Activated CD4-positive, alpha-beta T cell treated with anti-CD3 and anti-CD28 coated beads, Interleukin-2, amount 50 U/mL, for 24 hours (primary cell): ENCODE data around the gene TNS1.

ENCODE experiments used
- DNase-seq, 2 donors: peaks; one replicate each; pipeline ENCODE4 v3.0.0-alpha.2; 2020; ENCODE audit warnings: low read depth in 1 of 2, low spot score in 1 of 2

The TNS1 gene

DNA sequence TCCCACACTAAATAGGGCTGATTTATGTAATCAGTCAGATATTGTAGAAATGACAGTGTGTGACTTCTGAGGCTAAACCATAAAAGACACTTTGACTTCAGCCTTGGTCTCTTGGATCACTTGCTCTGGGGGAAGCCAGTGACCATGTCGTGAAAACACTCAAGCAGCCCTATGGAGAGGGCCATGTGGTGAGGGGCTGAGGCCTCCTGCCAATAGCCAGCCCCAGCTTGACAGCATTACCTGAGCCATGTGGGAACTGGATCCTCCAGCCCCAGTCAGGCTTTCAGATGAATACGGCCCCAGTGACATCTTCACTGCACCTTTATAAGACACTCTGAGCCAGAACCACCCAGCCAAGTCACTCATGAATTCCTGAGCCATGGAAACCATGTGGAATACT, 20.8 kb downstream of the TNS1 start:
- DNase-seq, result no peak

DNA sequence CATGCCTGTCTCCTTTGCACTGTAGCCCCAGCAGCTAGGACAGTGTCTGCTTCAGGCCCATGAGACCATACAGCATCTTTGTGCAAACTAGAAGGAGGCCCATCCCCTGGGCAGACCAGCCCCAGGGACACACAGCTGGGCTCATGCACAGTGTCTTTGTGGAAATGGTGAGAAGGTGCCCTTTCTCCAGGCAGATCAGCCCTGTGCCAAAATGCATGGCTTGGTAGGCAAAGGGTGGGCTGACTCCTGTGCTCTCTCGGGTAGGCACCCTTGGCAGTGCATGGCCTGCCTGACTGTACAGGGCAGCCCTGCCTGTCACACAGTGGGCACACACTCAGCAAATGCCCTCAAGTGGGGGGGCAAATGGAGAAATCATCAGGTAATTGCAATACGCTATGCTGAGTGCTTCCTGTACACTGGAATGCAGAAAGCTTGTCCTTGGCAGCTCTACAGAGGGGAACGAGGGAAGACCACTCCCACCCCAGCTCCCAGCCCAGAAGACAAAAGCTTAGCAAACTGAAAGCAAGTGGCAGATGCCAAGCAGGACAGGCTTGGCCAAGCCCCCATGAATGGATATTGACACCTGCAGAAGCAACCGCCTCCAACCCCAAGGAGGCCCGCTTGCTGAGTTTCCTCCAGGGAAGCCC, 21.6 kb downstream of the TNS1 start:
- no peak for DNase-seq

DNA sequence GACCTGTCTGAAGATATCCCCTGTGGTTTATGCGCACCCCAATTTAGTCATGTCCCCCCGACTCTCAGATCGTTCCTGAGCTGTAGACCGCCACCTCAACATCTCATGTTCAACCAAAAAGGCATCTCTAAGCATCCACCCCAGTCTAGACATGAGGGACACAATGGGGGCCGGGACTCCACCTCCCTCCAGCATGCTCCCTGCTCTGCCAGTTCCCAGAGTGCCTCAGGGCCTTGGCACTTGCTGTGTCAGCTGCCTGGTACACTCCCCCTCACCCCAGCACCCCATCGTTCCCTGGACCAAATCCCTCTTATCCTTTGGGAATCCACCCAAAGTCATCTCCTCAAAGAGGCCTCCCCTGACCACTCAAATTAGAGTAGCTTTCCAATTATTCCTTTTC, 22.2 kb downstream of the TNS1 start:
- DNase-seq, result no peak

DNA sequence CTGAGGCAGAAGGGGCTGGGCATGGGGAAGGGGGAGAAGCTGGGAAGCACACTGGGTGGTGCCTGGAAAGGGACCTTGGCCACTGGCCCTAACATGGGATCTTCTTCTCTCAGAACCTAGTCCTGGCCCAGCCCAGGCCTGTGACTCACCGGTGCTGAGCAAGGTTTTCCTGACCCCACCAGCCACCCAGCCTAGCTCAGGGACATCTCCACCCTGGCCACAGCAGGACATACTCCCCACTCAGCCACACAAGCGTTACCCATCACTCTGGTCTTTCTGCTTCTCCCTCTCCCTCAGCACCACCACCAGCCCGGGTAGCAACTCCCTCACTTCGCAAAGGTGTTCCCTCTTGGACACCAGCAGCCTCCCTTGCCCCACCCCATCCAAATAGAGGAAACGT, 22.8 kb downstream of the TNS1 start:
- DNase-seq, result no peak

DNA sequence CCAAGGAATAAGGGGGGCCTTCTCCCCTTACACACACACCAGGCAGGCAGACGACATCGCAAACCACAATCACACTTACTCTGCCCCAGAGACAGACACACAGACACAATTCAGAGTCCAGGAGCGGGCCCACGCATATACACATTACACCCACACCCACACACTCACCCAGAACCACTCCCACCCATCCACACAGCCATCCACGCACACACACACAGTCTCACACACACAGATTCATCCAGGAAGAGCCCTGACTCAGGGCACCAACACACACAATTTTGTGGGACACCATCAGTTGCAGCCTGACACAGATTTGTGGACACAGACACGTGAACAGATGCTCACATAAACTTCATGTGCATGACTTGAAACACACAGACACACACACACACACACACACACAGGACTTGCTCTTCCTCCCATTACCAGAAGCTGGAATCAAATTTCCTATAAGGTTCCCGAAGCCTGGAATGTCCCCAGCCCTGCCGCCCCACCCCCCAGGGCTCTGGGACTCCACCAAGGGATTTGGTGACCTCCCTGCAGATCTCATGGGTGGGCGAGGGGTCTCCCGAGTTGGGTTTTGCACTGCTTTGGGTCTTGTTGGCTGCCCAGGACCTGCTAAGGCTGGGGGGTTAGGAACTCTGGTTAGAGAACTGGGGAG, 23.5 kb downstream of the TNS1 start:
- no peak for DNase-seq

DNA sequence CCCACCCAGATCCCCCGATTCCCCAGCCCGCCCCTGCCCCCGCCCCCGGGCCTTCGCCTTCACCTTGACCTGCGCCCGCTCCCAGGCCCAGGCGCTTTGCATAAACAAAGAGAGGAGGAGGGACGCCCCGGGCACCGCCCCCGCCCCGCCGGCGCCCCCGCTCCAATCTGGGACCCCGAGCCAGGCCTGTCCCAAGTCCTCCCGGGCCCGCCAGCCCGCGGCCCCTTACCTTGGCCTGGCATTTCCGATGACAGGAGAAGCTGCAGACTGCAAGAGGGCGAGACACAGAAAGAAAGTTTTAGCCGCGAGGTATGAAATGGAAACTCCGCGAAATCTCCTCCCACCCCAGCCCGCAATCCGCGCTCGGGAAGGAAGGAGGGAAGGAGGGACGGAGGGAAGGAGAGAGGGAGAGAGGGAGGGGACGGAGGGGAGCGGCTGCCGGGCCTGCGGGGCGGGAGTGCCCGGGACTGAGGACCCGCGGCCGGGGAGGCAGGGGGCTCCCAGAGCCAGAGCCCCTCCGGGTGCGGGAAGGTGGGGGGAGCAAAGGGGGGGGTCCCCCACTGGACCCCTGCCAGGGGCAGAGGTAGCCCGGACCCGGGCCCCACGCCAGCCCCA, 24.2 kb downstream of the TNS1 start:
- no peak for DNase-seq

DNA sequence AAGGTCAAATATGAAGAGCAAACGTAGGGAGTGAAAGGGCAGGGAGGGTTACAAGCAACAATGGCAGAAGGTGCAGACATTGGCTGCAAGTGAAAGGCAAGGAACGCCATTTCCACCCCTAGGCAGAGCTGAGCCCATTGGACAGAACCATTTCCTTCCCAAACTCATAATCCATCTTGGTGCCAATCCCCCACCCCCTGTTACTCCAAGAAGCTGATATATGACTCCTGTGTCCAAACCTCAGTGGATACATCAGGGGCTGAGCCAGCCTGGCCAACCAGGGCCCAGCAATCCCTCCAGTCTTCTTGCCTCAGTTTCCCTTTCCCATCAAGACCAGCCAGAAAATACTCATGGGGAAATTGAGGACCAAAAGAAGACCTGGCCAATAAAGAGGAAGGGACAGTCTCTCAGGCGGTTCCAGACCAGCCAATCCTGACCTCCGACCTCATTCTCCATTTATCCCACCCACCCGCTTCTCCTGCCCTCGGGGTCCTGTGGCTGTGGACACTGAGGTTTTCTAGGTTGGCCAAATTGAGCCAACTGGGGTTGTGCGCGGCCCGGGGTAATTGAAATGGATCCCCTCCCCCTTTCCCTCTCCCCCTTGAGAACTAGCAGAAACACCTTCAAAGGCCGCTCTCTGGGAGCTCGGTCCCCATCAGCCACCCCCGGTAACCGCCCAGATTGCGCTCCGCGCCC, 24.8 kb downstream of the TNS1 start:
- DNase-seq, result no peak

DNA sequence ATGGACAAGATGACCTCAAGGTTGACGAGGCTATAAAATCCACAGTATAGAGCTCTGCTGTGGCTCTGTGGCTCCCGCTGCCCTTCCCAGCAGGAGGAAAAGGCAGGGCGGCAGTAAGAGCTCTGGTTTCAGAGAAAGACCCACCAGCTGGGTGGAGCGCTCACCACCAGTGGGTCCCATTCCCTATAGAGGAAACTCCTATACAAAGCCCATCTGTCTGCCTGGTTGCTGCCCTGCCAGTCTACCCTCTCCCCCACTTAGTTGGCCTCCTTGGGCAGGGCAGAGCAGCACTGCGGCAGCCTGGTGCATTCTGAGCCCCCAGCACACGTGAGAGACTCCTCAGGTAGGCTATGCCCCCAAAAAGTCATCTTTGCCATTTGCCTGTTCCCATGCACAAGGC, 26.5 kb downstream of the TNS1 start:
- no peak for DNase-seq

DNA sequence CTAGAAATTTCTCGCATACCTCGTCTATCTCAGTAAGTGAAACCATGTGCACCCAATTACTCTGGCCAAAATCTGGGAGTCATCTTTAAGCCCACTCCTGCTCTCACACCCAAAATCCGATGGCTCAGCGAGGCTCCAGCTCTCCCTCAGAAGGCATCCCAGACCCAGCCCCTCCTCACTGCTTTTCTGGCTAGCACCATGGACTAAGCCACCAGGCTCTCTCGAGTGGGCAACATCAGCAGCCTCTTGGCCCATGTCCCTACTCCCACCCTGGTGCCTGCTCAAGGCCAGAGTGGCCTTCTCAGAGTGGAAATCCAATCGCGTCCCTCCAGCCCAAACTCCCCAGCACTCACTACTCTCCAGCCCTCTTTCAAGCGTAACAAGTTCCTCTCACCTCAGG, 27.2 kb downstream of the TNS1 start:
- no peak for DNase-seq

DNA sequence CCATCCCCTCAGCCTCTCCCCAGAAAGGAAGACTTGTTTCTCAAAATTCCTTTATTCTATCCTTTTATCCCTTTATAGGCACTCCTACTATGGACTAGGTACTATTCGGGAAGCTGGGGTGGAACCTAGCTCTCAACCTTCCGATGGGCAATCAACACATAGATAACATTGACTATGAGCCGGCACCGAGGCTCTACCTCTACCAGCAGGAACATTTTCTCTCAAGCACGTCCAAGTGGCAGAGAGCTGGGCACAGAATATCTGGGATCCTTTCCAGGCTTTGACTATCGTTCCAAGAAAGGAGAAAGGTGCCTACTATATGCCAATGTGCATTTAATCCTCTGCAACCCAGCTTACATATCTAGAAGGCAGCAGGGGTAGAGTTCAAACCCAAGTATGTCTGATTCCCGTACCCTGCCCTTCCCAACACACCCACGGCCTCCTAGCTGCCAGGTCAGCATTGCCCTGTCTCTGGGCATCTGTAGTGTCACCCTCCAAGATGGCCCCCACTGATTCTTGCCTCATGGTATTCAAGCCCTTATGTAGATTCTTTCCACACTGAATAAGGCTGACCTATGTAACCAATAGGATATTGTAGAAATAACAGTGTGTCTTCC, 28.3 kb downstream of the TNS1 start:
- no peak for DNase-seq

DNA sequence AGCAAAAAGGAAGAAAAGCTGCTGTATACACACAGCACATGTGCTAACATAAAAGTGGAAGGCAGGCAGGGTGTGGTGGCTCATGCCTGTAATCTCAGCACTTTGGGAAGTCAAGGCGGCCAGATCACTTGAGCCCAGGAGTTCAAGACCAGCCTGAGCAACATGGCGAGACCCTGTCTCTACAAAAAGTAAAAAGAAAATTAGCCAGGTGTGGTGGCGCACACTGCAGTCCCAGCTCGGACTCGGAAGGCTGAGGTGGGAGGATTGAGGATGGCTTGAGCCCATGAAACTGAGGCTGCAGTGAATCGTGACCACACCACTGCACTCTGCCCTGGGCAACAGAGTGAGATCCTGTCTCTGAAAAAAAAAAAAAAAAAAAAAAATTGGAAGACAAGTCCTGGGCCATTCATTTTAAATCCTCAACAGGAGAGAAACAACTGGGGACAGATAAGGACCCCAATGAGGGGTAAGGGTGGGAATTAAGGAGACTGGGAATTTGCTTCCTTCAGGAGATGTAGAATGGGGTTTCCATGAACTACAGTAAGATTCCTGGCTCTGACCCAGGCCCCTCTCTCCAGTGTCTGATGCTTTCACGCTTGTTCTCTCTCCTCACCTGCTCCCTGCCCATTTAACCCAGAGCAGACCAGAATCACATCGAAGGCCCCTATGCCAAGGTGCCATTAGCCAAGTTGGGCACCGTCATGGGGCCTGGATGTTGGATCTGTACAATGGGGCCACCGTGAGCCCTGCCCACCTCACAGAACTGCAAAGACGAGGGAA, 29.6 kb downstream of the TNS1 start:
- no peak for DNase-seq

DNA sequence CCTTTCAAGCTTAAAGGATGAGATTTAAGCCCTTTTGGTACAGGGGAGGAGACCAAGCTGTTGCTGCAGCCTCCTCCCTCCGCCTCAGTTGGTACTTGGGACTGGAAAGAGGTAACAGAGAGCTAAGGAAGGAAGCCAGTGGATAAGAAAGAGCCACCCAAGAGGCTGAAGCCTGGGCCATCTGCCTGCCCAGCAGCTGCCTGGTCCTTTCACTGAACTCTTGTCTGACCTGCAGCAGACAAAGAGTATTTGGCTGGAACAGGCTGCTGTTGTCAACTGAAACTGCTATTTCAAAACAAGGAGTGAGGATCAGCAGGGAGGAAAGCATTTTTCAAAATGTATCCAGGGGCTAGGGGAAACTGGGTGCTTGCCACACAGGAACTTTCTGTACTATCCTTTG, 30.3 kb downstream of the TNS1 start:
- no peak for DNase-seq

DNA sequence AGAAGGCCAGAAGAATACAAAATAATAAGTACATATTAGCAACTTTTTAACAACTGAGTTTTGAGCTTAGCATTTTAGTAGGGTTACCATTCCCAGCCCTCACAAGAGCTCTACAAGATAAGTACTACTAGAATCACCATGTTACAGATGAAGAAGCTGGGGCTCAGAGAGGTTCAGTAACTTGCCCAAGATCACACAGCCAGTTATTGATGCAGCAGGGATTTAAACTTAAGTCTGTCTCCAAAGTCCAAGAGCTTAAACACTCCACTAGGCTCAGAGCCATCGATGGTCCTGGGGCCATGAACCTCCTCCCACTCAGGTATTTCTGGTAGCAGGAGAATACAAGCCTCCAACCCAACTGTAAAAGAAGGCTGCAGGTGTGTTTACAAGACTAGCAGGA, 30.8 kb downstream of the TNS1 start:
- DNase-seq, result no peak

DNA sequence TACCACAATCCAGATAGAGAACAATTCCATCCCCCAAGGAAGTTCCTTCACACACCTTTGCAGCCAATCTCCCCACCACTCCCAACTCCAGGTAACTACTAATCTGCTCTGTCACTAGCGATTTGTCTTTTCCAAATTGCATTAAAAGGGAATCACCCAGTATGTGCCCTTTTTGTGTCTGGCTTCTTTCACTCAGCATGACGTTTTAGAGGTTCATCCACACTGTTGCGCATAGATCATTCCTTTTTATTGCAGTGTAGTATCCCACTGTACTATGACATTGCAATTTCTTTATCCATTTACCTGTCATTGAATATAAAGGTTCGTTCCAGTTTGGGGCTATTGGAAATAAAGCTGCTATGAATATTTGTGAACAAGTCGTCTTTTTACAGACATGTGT, 31.6 kb downstream of the TNS1 start:
- no peak for DNase-seq

DNA sequence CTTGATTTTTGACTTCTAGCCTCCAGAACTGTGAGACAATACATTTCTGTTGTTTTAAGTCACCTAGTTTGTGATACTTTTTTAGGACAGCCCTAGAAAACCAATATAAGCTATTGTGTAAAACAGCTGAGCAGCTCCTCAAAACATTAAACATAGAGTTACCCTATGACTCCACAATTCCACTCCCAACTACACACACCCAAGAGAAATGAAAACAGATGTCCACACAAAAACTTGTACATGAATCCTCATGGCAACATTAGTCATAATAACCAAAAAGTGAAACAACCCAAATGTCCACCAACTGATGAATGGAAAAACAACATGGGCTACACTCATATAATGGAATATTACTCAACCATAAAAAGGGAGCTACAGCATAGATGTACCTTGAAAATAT, 32.6 kb downstream of the TNS1 start:
- DNase-seq, result no peak

DNA sequence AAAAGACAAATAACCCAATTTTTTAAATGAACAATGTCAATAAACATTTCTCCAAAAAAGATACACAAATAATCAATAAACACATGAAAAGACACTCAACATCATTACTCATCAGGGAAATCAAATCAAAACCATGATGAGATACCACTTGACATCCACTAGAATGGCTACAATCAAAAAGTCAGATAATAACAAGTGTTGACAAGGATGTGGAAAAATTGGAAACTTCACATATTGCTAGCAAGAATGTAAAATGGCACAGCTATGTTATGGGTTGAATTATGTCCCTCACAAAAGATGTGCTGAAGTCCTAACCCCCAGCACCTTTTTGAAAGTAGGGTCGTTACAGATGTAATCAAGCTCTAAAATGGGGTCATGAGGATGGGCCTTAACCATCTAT, 33.2 kb downstream of the TNS1 start:
- DNase-seq, result no peak

DNA sequence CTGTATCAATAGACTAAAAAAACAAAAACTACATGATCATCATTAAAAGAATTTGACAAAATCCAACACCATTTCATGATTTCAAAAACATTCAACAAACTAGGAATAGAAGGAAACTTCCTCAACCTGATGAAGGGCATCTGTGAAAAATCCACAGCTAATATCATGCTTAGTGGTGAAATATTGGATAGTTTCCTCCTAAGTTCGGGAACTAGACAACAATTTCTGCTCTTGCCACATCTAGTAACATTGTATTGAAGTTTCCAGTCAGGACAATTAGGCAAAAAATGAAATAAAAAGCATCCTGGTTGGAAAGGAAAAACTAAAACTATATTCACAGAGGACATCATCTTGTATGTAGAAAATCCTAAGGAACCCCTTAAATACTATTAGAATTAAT, 34.8 kb downstream of the TNS1 start:
- no peak for DNase-seq

DNA sequence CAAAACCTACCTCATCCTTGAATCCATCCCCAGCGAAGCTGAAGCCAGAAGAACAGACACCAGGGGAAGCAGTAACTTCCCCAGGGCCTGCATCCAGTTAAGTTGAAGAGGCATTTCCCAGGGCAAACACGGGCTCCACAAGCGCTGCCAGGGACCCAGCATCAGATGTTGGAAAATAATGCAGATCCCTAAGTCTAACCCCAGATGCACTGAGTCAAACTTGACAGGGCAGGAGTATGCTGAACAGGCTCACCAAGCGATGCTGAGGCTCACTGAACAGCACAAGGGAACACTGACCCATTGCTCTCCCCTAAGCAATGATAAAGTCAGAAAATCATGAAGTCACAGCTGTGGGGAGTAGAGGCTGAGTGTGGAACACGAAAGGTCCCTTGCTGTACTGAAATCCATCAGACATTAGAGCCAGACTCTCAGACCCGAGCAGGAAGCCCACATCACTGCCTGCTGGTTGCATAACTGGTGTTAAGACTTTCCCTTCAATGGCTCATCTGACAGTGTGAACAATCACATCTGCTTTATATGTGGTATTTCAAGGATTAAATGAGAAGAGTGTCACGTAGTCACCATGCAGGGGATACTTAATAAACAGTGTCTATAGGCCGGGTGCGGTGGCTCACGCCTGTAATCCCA, 36.2 kb downstream of the TNS1 start:
- no peak for DNase-seq

DNA sequence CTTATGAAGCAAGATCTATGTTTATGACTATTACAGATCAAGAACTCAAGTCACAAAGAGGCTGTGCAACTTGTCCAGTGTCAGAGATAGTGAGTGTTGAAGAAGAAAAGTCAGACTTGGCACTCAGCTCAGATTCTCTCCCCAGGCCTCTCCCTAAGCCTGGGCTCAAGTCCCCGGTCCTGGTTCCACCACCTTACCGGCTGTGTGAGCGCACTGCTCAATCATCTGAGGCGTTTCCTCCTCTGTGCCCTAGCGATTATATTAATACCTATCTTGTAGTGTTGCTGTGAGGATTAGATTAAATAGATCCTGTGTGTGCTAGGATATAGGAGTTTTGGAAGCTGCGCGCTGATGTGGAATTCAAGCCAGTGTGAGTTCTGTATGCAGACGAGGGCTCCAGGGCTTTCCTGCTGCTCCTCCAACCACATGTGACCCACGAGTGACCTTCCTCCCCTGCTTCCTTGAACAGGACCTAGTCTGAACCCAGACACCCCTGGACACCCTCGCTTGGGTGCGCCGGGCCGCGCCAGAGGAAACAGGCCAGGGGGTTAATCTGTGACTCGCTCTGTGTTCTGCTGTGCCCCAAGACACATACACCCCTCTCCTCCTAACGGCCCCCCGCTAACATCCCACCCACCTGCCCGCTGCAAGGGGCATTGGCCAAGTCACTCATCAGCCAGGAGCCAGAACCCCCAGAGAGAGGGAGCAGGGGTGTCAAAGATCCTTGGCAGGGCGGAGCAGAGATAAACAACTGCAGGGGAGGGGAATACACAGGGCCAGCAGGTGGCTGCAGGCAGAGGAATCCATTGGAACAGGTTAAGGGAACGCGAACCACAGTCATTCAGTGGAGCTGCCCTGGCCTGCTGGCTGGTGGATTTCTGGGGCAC, 38.3 kb downstream of the TNS1 start:
- no peak for DNase-seq

DNA sequence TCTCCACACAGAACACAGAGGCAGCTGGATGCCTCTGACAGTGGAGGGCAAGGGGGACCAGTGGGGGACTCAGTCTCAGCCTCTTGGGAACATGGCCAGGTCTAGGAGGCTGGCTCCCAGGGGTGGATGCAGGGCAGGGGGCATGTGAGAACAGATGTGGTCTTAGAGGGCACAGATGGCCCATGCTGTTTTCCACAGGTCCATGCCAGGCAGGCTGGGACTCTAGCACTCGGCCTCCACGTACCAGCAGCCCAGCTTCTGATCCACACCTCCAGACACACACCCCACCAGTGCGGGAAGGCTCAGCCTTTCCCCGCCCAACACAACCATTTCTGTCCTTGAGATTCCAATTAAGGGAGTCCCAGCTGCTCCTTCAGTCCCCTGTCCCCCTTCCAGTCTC, 42.4 kb downstream of the TNS1 start:
- DNase-seq, result no peak
